SU-DHL-6 (cell line): ENCODE data around the gene TRIM40.

ENCODE experiments used
- EZH2phosphoT487 ChIP-seq: fragments of 200-600 bp; sonication (generic), shearing (Covaris generic); conservative IDR thresholded peaks from 2 replicates; pipeline ENCODE4 v1.6.1; 2018; ENCODE audit warnings: mild to moderate bottlenecking, antibody characterized with exemption, low read length, moderate library complexity, mixed read lengths
- TF ChIP-seq, protein P1 (sequence below): fragments of 200-600 bp; sonication (generic); IDR thresholded peaks from one replicate; pipeline ENCODE4 v1.5.1; 2017; ENCODE audit warnings: antibody characterized with exemption, mild to moderate bottlenecking, low read length, moderate library complexity; ENCODE audit not compliant: insufficient read depth, poor library complexity, severe bottlenecking

DNA sequence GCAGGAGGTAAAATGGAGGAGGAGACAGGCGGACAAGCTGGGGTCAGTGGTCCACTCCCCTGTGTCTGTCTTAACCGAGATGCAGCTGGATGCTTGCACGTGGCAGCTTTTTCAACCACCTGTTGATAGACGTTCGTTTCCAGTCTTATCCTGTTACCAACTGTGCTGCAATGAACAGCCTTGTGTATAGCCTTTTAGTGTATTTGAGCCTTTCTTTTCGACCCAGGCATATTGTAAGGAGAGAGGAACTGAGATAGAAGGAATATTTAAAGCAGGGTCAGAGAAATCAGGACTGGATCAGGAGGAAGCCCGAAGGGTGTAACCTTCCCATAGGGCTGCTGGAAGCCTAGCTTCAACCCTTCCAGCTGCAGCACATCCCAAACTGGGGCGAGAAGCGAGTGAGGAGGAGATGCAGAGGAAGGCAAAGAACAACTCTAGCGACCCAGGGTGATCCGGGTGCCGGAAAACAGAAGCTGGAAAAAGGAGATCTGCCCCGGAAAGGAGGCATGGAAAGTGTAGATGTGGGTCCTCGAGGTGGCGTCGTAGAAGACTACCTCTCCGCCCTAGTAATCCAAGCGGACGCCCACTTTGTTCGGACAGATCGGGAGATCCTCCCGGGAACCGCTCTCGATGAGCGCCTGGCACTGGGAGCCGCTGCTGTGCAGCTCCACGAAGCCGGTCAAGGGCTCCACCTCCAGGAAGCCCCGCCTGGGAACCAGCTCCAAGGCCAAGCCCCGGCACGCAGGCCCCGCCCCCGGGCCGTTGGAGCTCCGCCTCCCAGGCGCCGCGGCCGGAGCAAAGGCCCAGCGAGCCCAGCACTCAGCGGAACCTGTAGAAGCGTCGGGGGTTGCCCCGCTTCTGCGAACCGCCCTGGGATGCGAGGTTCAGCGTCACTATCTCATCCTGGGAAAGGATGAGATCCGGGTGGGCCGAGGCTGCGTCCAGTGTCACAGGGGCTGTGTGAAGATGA, 34.2 kb upstream of the TRIM40 start:
- TF ChIP-seq, protein P1, sequence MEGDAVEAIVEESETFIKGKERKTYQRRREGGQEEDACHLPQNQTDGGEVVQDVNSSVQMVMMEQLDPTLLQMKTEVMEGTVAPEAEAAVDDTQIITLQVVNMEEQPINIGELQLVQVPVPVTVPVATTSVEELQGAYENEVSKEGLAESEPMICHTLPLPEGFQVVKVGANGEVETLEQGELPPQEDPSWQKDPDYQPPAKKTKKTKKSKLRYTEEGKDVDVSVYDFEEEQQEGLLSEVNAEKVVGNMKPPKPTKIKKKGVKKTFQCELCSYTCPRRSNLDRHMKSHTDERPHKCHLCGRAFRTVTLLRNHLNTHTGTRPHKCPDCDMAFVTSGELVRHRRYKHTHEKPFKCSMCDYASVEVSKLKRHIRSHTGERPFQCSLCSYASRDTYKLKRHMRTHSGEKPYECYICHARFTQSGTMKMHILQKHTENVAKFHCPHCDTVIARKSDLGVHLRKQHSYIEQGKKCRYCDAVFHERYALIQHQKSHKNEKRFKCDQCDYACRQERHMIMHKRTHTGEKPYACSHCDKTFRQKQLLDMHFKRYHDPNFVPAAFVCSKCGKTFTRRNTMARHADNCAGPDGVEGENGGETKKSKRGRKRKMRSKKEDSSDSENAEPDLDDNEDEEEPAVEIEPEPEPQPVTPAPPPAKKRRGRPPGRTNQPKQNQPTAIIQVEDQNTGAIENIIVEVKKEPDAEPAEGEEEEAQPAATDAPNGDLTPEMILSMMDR: no peak
- TF ChIP-seq EZH2phosphoT487: no peak
